H54 (cell line): ENCODE measurements around the gene AKT3.
A peak's percentile ranks its signal among the peaks of the same experiment; 100 is the strongest.

Experiments
- DNase-seq: peaks from one replicate; pipeline ENCODE4 v3.0.0; 2011; ENCODE audit warnings: low spot score, mixed read lengths; ENCODE audit not compliant: insufficient read length
- FAIRE-seq: peaks from 3 replicates; lab custom pipeline; 2011; peaks lifted over from hg19 to GRCh38; lab: Jason Lieb, UNC
- POLR2A ChIP-seq: IDR thresholded peaks from 2 replicates; pipeline ENCODE4 v1.6.1; 2011; ENCODE audit warnings: low read depth, mild to moderate bottlenecking, low read length

Gene AKT3

DNA sequence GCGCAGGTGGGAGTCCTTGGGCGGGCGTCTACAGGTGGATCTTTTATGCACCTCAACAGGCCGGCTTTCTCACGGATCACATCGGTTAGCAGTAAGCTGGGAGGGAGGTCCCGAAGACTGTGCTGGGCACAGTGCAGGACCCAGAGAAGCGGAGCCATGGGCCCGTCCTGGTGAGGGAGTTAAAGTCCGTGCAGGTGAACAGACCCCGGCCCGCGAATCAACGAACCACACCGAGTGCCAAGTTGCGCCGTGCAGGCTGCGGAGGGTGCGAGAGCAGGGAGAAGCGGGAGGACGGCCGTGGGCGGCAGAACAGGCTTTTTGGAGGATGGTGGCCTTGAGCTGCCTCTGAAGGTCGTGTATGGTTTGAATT is 360.9 kb downstream of the AKT3 start:
- TF ChIP-seq POLR2A: no peak
- FAIRE-seq: no peak
- no peak for DNase-seq

DNA sequence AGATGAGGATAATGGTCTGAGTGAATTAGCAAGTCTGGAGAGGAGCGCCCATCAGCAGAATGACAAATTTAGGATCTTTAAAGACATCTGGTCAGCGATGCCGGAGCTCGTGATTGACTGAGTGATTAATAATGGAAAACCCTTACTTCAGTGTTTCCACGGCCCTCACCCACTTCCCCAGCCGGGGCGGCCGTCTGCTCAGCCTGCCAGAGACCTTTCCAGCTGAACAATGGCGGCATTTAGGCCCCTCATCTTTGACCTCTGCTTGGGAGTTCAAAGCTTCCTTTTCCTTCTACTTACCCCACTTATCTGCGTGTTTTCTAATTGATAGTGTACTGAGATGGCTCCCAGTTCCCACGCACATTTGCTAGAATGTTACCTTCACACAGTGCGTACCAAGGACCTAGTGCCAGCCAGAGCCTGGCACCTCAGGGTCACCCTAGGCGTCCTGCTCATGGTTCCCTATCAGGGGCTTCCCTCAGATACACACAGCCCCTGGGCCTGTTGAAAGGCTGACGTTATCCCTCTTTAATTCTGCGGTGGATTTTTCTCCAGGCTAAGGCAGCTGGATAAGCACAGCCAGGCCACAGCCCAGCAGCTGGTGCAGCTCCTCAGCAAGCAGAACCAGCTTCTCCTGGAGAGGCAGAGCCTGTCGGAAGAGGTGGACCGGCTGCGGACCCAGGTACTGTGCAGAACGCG is 361.4 kb downstream of the AKT3 start:
- no peak for DNase-seq
- no peak for TF ChIP-seq POLR2A
- no peak for FAIRE-seq

DNA sequence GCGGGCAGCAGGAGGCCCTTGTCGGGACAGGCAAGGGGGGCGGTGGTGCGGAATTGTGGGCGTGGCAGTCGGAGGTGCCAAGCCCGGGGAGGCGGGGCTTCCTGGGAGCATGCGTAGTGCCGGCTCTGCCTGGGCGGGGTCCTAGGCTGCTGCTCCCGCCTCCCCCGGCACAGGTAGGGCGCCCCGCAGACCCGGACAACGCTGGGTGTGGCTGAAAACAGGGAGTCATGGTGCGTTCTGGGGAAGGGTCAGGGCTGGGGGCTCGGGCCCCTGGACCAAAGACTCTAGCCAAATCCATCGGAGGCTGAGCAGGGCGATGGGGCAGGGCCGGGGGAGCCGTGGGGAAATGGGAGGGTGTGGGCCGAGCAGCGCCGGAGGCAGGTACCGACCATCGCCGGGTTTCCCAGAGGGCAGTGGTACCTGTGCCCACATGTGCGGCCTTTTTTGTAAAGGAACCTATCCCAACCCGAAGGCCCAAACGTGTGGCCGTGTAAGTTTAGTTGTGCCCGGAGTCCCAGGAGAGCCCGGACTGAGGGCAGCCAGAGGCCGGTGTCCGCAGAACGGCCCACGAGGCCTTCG is 362.3 kb downstream of the AKT3 start:
- no peak for FAIRE-seq
- no peak for DNase-seq
- no peak for TF ChIP-seq POLR2A

DNA sequence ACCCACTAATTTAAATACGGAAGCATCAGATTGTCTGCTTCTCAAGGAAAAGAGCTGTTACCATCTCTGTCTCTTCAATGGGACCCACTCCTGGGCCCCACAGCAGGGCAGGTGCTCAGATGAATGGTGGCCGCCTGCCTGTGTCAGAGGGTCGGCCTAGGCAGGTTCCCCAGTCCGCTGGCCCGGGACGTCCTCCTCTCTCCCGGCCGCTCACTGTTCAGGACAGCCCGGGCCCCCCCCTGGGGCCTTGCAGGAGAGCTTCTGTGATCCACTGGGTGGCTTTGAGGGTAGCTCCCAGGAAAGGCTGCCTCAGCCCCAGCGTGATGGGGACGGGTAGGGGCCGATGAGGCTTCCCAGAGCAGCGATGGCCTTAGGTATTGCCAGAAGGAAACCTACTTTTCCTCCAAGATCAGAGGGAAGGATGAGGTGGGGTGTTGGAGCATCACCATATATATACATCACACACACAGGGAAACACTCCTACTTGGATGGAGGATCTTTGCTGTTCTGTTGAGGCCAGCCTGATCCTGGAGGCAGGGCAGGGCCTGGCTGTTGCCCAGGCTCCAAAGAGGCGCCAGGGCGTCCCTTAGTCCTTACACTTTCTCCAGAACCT is 362.9 kb downstream of the AKT3 start:
- FAIRE-seq (no peak), DNase-seq (no peak)
- TF ChIP-seq POLR2A: no peak

DNA sequence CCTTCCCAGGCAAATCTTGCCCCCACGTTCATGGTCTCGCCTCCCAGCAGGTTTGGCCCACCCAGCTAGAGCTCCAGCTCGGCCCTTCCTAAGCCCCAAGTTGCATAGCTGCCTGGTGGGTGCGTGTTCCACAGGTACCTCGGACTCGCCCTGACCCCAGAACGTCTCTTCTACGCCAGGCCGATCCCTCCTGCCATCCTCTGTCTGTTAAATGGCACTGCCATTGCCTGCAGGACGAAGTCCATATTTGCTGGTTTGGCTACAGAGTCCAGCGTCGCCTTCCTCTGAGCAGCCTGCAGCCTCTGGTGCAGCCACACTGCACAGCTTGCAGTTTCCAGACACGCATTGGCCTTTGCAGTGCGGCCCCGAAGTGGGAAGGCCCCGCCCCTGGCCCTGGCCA is 366.1 kb downstream of the AKT3 start:
- DNase-seq (no peak), FAIRE-seq (no peak)
- TF ChIP-seq POLR2A: no peak

DNA sequence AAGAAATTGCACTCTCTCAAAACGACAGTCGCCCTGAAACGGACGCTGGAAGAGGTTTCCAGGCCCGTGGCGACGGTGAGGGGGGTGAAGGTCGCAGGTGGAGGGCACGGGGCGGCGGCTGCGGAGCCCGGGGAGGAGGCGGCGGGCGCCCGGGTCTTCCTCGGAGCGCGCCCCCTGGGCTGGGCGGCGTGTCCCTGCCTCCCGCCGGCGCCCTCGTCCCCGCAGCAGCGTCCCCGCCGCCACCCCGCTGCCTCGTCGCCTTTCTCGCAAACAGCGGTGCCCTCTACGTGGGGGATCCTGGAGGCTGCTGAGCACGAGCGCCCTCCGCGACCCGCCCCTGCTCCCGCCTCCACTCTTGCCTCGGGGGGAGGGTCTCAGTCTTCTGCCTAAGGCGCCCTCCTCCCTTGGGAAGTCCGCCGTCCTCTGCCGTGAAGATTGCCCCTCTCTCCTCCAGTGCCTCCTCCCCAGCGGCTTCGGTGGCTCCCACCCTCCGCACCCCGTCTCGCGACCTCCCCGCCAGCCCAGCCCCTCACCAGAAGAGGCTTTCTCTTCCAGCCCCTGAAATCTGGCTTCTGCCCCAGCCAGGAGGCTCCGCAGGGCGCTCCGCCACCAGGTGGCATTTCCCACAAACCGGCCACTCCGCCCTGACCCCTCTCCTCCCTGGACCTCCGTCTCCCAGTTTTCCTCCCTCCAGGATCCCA is 366.8 kb downstream of the AKT3 start:
- DNase-seq (no peak), FAIRE-seq (no peak)
- no peak for TF ChIP-seq POLR2A

DNA sequence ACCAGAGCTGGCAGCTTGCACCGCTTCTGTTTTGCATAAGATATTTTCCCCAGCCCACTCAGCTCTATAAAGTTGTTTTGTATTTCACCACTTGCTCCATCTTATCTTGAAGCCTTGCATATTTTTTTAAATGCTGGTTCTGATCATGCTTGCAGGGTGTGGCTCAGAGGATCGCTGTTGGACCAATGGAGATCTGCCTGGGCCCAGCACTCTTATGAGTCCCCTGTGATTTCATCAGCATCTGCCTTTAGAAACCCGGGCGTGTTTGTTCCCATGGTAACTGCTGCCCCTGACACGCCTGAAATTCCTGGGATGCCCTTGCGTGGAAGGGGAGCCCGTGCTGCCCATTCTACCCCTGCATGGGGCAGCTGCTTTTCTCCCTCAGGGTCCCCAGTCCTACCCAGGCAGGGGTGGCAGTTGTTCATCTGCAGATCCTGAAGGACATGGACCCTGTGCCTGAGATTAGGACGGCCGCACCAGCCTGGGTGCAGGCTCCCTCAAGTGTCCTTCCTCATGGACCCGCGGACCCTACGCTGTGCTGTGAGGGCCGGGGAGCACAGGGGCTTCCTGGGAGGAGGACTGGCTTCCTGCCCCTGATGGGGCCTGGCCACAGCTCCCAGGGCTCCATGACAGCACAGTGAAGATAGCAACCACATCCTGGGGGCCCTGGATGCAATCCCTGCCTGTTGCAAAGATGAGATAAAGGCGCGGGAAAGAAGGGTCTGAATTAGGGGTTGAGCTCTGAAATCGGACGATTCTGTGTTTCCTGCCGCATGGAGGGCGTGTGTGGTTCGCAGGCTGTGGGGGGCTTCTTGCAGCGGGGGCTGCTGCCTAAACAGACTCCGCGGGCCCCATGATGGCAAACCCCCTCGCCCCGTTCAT is 367.7 kb downstream of the AKT3 start:
- DNase-seq: peak; percentile 49
- FAIRE-seq: no peak
- no peak for TF ChIP-seq POLR2A

DNA sequence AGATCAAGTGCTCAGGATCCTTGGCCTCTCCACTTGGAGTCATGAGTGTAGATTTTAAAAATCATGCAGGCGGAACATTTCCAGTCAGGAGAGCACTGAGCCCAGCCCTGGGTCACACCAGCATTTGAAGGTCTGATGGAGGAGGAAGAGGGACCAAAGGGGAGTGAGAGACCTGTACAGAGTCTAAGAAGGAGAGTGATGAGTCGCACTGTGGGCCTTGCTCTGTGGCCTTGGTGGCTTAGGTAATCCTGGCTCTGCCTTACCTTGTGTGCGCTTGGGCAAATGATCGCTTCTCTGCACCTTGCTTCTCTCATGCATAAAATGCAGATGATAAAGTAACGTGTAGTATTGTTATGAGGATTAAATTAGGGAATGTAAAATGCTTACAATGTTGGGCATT is 368.9 kb downstream of the AKT3 start:
- TF ChIP-seq POLR2A: no peak
- FAIRE-seq (no peak), DNase-seq (no peak)

DNA sequence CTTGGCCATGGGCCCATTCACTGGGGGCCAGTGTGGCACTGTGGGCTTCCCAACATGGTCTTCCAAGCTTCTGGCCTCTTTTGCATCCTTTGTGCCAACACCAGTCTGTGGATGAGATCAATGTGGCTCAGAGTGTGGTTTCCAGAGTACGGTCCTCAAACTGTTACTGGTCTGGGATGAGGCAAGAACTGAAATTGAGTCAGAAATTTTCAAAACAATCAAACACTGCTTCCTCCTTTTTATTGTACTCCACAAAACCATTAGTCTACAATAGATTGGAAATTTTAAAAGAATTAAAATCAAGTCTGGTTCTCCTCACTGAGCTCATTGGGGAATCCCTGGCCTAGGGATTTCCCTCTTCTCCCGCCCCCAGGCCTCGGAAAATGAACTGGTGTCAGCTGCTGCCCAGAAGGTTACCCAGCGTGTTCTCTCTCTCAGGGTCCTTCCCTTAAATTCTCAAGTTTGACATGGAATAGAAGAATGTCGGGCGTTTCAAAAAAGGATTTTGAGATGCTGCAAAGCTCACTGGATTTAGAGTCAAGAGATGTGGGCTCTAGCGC is 372.2 kb downstream of the AKT3 start:
- DNase-seq: no peak
- no peak for FAIRE-seq
- no peak for TF ChIP-seq POLR2A

DNA sequence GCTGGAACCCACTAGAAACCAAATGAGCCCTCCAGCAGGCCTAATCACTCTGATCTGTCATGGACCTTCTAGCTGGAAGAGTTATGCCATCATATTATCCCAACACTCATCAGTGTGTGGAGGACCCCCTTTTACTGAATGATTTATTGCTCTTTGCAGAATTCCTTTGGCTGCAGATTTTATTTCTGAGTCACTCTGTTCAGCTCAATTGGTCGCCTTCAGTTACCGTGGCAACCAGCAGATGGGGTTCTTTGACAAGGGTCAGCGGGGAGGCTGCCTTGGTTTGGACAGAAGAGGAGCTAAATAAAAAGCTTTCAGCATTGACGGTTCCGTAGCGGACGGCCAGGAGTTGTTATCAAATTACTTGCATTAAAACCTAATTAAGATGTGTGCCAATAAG is 374.1 kb downstream of the AKT3 start:
- no peak for DNase-seq
- no peak for TF ChIP-seq POLR2A
- no peak for FAIRE-seq

DNA sequence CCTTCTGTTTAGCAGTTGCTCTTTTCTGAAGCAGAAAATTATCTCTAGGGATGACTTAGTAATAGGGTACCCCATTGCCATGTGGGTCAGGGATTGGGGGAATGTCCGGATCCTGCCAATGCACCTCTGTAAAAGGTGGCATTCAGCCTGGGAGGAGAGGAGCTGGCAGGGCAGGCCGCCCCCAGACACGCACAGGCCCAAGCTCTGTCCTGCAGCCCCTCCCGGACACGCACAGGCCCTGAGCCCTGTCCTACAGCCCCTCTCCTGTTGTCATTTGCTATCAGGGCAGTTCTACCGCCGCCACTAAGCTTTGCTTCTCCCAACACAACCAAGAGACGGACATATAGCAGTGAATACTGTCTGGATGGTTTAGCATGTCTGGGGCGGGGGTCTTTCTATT is 375.1 kb downstream of the AKT3 start:
- no peak for TF ChIP-seq POLR2A
- DNase-seq: no peak
- no peak for FAIRE-seq

DNA sequence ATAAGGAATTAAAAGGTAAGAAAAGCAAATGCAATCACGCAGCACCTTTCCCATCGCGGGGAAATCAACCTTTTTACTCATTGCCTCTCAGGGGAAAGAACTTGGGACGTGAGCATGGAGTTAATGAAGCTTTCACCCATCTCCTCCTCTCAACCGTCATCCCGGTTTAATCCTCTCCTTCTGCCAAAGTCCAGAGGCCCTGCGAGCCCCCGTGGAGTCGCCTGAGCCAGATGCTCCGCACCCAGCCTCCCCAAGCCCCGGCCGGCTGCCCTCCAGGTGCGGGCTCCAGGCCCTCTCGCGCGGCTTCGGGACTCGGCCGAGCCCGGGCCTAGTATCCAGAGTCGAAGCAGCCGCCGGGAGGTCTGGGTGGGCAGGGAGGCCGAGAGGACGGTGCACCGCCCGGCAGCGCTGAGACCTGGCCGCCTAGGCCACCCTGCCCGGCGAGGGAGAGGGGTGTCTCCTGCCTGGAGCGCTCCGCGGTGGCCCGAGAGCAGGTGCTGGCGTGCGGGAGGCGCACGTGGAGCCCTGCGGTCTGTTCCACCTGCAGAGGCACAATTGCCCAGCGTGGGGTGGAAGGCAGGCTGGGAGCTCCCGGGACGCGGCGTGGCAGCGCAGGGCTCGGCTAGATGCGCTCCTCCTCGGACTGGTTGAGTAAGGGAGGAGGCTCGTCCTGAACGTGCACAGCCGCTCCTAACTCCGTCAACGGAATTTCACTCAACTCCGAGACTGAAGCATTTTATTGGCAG is 375.7 kb downstream of the AKT3 start:
- no peak for TF ChIP-seq POLR2A
- no peak for DNase-seq
- FAIRE-seq: no peak
